ENCODE results near the gene STAT1.

STAT1 gene

GRCh38 chr2:191031256-191031655 lies 17.3 kb upstream of the STAT1 start:
- no peak for DNase-seq (ENCODE audit: low spot score)

- peak; percentile 69 for DNase-seq (ENCODE audit: low spot score)
These were observed 16.7 kb upstream of the STAT1 start for GRCh38 chr2:191030521-191031154.

GRCh38 chr2:191029280-191029950 lies 15.4 kb upstream of the STAT1 start:
- no peak for DNase-seq (ENCODE audit: low spot score)

- no peak for DNase-seq (ENCODE audit: low spot score)
These were observed 12.4 kb upstream of the STAT1 start for GRCh38 chr2:191026377-191026776.

- no peak for DNase-seq (ENCODE audit: low spot score)
These were observed 11.2 kb upstream of the STAT1 start for GRCh38 chr2:191025135-191025534.

- DNase-seq (ENCODE audit: low spot score): peak; percentile 46
These were observed 9.3 kb upstream of the STAT1 start for GRCh38 chr2:191023235-191023679.

- DNase-seq (ENCODE audit: low spot score): no peak
These were observed 6.9 kb upstream of the STAT1 start for GRCh38 chr2:191020742-191021381.

GRCh38 chr2:191020221-191020741 lies 6.3 kb upstream of the STAT1 start:
- peak; percentile 94 for DNase-seq (ENCODE audit: low spot score)

- no peak for DNase-seq (ENCODE audit: low spot score)
These were observed 5.4 kb upstream of the STAT1 start for GRCh38 chr2:191019376-191019775.

GRCh38 chr2:191018643-191019119 lies 4.7 kb upstream of the STAT1 start:
- peak; percentile 17 for DNase-seq (ENCODE audit: low spot score)

GRCh38 chr2:191018048-191018447 lies 4.1 kb upstream of the STAT1 start:
- no peak for DNase-seq (ENCODE audit: low spot score)

- no peak for DNase-seq (ENCODE audit: low spot score)
These were observed 1.9 kb upstream of the STAT1 start for GRCh38 chr2:191015831-191016230.

- DNase-seq (ENCODE audit: low spot score): peak; percentile 15
These were observed 1.3 kb upstream of the STAT1 start for GRCh38 chr2:191015239-191015638.

GRCh38 chr2:191014653-191015020 lies 666 bp upstream of the STAT1 start:
- no peak for DNase-seq (ENCODE audit: low spot score)

- no peak for DNase-seq (ENCODE audit: low spot score)
These were observed 364 bp downstream of the STAT1 start for GRCh38 chr2:191013682-191013931.

GRCh38 chr2:191012845-191013681 lies 908 bp downstream of the STAT1 start:
- DNase-seq (ENCODE audit: low spot score): no peak

GRCh38 chr2:191012346-191012745 lies 1.6 kb downstream of the STAT1 start:
- no peak for DNase-seq (ENCODE audit: low spot score)

GRCh38 chr2:191010887-191011885 lies 2.8 kb downstream of the STAT1 start:
- peak; percentile 15 for DNase-seq (ENCODE audit: low spot score)

- DNase-seq (ENCODE audit: low spot score): no peak
These were observed 4.2 kb downstream of the STAT1 start for GRCh38 chr2:191009541-191010374.

- DNase-seq (ENCODE audit: low spot score): no peak
These were observed 5.7 kb downstream of the STAT1 start for GRCh38 chr2:191008286-191008685.

Measured in CD4-positive, alpha-beta T cell treated with Interleukin-6 at 100 ng/mL for 8 hours (primary cell).